HepG2 (cell line): Measurements from ENCODE around the gene DHX16. TPM values are rescaled to one million over a fixed set of nuclear protein-coding genes. Genes with fewer than 3 reads are reported as not detected.

Experiments used
- CBFB ChIP-seq: sonication (generic); formaldehyde crosslinking; IDR thresholded peaks from 2 replicates; pipeline ENCODE4 v1.4.0; 2020; ENCODE audit warnings: missing genetic modification reagents
- DR1 ChIP-seq: sonication (generic); formaldehyde crosslinking; IDR thresholded peaks from 2 replicates; pipeline ENCODE4 v1.8.0; 2021; ENCODE audit warnings: mild to moderate bottlenecking, missing genetic modification reagents, inconsistent platforms
- FOXK2 ChIP-seq: fragments of 450-650 bp; IDR thresholded peaks from 2 replicates; pipeline ENCODE4 v1.6.1; 2016
- FOXM1 ChIP-seq: sonication (generic); formaldehyde crosslinking; IDR thresholded peaks from 2 replicates; pipeline ENCODE4 v1.5.0; 2020; ENCODE audit warnings: missing genetic modification reagents
- HNRNPL ChIP-seq: fragments of 200-400 bp; formaldehyde crosslinking; IDR thresholded peaks from 2 replicates; pipeline ENCODE4 v1.6.1; 2017; ENCODE audit warnings: mild to moderate bottlenecking, low read depth, low read length
- JUN ChIP-seq: sonication (generic); formaldehyde crosslinking; IDR thresholded peaks from 2 replicates; pipeline ENCODE4 v1.4.0; 2020; ENCODE audit warnings: mild to moderate bottlenecking, missing genetic modification reagents
- KDM6A ChIP-seq: IDR thresholded peaks from 2 replicates; pipeline ENCODE4 v1.6.1; 2016; ENCODE audit warnings: low read depth
- MED13 ChIP-seq: sonication (generic); formaldehyde crosslinking; IDR thresholded peaks from 2 replicates; pipeline ENCODE4 v1.5.0; 2020; ENCODE audit warnings: missing genetic modification reagents
- MZF1 ChIP-seq: sonication (generic); formaldehyde crosslinking; IDR thresholded peaks from 2 replicates; pipeline ENCODE4 v1.8.1; 2023; ENCODE audit warnings: mild to moderate bottlenecking, missing genetic modification reagents, borderline replicate concordance
- RAD51 ChIP-seq: fragments of 450-650 bp; IDR thresholded peaks from 2 replicates; pipeline ENCODE4 v1.6.1; 2016; ENCODE audit warnings: borderline replicate concordance
- SALL1 ChIP-seq: sonication (generic); formaldehyde crosslinking; IDR thresholded peaks from 2 replicates; pipeline ENCODE4 v1.8.0; 2022; ENCODE audit warnings: mild to moderate bottlenecking, missing genetic modification reagents
- SATB2 ChIP-seq: sonication (generic); formaldehyde crosslinking; IDR thresholded peaks from 2 replicates; pipeline ENCODE4 v1.5.0; 2020; ENCODE audit warnings: missing genetic modification reagents
- SKI ChIP-seq: fragments of 450-650 bp; IDR thresholded peaks from one replicate; pipeline ENCODE4 v1.6.1; 2018; ENCODE audit warnings: mild to moderate bottlenecking; ENCODE audit not compliant: partially characterized antibody
- SRSF4 ChIP-seq: fragments of 200-400 bp; formaldehyde crosslinking; IDR thresholded peaks from one replicate; pipeline ENCODE4 v1.6.1; 2018; ENCODE audit warnings: mild to moderate bottlenecking, low read depth, low read length, moderate library complexity; ENCODE audit not compliant: poor library complexity, severe bottlenecking
- TCF7 ChIP-seq: sonication (generic); IDR thresholded peaks from 2 replicates; pipeline ENCODE4 v1.6.1; 2016; ENCODE audit warnings: antibody characterized with exemption, low read depth
- TRIM22 ChIP-seq: fragments of 450-650 bp; IDR thresholded peaks from 2 replicates; pipeline ENCODE4 v1.6.1; 2017
- ZFY ChIP-seq: sonication (generic); formaldehyde crosslinking; IDR thresholded peaks from 2 replicates; pipeline ENCODE4 v1.4.0; 2020; ENCODE audit warnings: missing genetic modification reagents
- ZNF12 ChIP-seq: sonication (generic); formaldehyde crosslinking; IDR thresholded peaks from 2 replicates; pipeline ENCODE4 v1.5.0; 2020; ENCODE audit warnings: missing genetic modification reagents
- ZNF143 ChIP-seq: sonication (generic); formaldehyde crosslinking; IDR thresholded peaks from 2 replicates; pipeline ENCODE4 v1.4.0; 2020; ENCODE audit warnings: missing genetic modification reagents
- ZNF205 ChIP-seq: IDR thresholded peaks from 2 replicates; pipeline ENCODE4 v1.6.1; 2018; ENCODE audit warnings: missing biosample characterization, missing genetic modification reagents
- ZNF614 ChIP-seq: IDR thresholded peaks from 2 replicates; pipeline ENCODE4 v1.6.1; 2018; ENCODE audit warnings: missing biosample characterization, missing genetic modification reagents, inconsistent platforms, borderline replicate concordance
- ZNF75D ChIP-seq: sonication (generic); formaldehyde crosslinking; IDR thresholded peaks from 2 replicates; pipeline ENCODE4 v1.8.1; 2023; ENCODE audit warnings: missing genetic modification reagents, mild to moderate bottlenecking, borderline replicate concordance
- ZNF850 ChIP-seq: sonication (generic); formaldehyde crosslinking; conservative IDR thresholded peaks from 2 replicates; pipeline ENCODE4 v1.9.0; 2021; ENCODE audit warnings: mild to moderate bottlenecking, missing genetic modification reagents
- ZNF879 ChIP-seq: sonication (generic); formaldehyde crosslinking; IDR thresholded peaks from 2 replicates; pipeline ENCODE4 v1.8.1; 2023; ENCODE audit warnings: missing genetic modification reagents
- polyA plus RNA-seq, 8 experiments: library from polyadenylated mRNA; depleted of rRNA in 3 of 8; stranded (reverse) in 7 of 8; unstranded in 1 of 8; fragments of >200 nt; fragmentation: Illumina TruSeq in 4 of 8; extraction: Trizol in 4 of 8; gene quantifications; 2 replicates each; pipeline versions ENCODE4 v1.2.1 to v1.2.3, GENCODE V29; 2011 to 2016; ENCODE audit warnings: low read depth in 4 of 8, missing spikeins in 1 of 8, mixed read lengths in 1 of 8; ENCODE audit not compliant: insufficient read depth in 1 of 8
- total RNA-seq, 5 experiments: library from RNA; depleted of rRNA; stranded (reverse); fragments of >200 nt; fragmentation: Illumina TruSeq; extraction: Trizol; gene quantifications; 2 replicates each; pipeline ENCODE4 v1.2.3, GENCODE V29; 2016; ENCODE audit warnings: low read depth in 1 of 5
- TF ChIP-seq, protein P1 (sequence below): sonication (generic); formaldehyde crosslinking; IDR thresholded peaks from 2 replicates; pipeline ENCODE4 v1.5.0; 2020; ENCODE audit warnings: missing genetic modification reagents
- TF ChIP-seq, protein P2 (sequence below): sonication (generic); formaldehyde crosslinking; IDR thresholded peaks from 2 replicates; pipeline ENCODE4 v1.5.1; 2020; ENCODE audit warnings: missing genetic modification reagents, mild to moderate bottlenecking, borderline replicate concordance
- TF ChIP-seq, protein P3 (sequence below): sonication (generic); formaldehyde crosslinking; IDR thresholded peaks from 2 replicates; pipeline ENCODE4 v1.5.0; 2020; ENCODE audit warnings: missing genetic modification reagents, mild to moderate bottlenecking, borderline replicate concordance

The DHX16 gene
- total and polyA plus RNA-seq, 2 of the 13 experiments (the other 11 are each of a cell fraction or from before 2014, with no cell fraction given): 57.0 to 58.5 TPM

DNA sequence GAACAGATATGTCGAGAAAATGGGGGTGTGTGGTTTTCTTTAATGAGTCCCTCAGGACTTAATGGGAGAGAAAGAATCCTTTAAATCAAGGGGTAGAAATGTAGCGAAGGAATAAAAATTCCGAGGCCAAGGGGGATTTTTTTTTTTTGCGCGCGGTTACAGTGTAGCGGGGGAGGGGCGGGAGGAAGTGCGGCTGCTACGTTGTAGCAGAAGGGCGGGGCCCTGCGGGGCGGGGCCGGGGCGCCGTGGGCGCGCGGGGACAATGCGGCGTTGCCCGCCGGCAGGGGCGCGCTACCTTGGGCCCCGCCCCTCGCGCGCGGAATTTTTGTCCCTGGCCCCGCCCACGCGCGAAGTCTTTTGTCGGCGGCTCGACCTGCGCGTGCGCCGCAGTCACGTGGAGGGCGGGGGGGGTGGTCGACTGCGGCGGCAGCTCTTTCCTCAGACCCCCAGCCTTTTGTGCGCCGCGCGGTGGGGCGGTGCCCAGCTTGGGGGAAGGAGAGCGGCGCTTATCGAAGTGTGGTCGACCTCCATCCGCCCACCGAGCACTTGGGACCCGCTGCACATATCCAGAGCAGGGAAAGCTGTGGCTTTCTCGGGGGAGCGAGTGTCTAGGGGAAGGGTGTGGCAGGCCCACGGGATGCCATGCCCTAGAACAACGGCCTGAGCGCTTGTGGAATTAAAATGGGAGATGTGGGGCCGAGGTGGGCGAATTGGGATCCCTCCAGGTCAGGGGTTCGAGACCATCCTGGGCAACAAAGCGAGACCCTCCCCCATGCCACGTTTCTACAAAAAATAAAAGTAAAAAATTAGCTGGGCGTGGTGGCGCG is 48.6 kb upstream of the DHX16 start (continued):
- TF ChIP-seq TRIM22 (no peak), JUN (no peak), ZNF75D (CRISPR knock-in tag) (no peak), HNRNPL (peak; percentile 67; the same call in 1 of the 2 replicates), ZNF879 (CRISPR knock-in tag) (no peak), SRSF4 (peak; percentile 91), ZNF850 (CRISPR knock-in tag) (no peak), ZNF12 (CRISPR knock-in tag) (no peak), FOXK2 (no peak), FOXM1 (CRISPR knock-in tag) (no peak), RAD51 (peak; percentile 63), SKI (peak; percentile 39), KDM6A (CRISPR knock-in tag) (0 out of 2 replicates have a peak, but pooled peaks have one; percentile 28), SATB2 (CRISPR knock-in tag) (no peak), ZNF143 (CRISPR knock-in tag) (0 out of 2 replicates have a peak, but pooled peaks have one; percentile 40), MZF1 (CRISPR knock-in tag) (no peak), TCF7 (no peak; the same call in 1 of the 2 replicates), MED13 (CRISPR knock-in tag) (peak; percentile 60; the same call in 1 of the 2 replicates), SALL1 (CRISPR knock-in tag) (peak; percentile 86), CBFB (CRISPR knock-in tag) (no peak), ZNF614 (CRISPR knock-in tag) (no peak), ZNF205 (0 out of 2 replicates have a peak, but pooled peaks have one; percentile 30), ZFY (CRISPR knock-in tag) (peak; percentile 46), DR1 (CRISPR knock-in tag) (peak; percentile 44; the same call in 1 of the 2 replicates)
- TF ChIP-seq, protein P1, sequence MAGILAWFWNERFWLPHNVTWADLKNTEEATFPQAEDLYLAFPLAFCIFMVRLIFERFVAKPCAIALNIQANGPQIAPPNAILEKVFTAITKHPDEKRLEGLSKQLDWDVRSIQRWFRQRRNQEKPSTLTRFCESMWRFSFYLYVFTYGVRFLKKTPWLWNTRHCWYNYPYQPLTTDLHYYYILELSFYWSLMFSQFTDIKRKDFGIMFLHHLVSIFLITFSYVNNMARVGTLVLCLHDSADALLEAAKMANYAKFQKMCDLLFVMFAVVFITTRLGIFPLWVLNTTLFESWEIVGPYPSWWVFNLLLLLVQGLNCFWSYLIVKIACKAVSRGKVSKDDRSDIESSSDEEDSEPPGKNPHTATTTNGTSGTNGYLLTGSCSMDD (CRISPR knock-in tag): no peak
- TF ChIP-seq, protein P2, sequence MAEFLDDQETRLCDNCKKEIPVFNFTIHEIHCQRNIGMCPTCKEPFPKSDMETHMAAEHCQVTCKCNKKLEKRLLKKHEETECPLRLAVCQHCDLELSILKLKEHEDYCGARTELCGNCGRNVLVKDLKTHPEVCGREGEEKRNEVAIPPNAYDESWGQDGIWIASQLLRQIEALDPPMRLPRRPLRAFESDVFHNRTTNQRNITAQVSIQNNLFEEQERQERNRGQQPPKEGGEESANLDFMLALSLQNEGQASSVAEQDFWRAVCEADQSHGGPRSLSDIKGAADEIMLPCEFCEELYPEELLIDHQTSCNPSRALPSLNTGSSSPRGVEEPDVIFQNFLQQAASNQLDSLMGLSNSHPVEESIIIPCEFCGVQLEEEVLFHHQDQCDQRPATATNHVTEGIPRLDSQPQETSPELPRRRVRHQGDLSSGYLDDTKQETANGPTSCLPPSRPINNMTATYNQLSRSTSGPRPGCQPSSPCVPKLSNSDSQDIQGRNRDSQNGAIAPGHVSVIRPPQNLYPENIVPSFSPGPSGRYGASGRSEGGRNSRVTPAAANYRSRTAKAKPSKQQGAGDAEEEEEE (CRISPR knock-in tag): peak; percentile 80; the same call in 1 of the 2 replicates
- TF ChIP-seq, protein P3, sequence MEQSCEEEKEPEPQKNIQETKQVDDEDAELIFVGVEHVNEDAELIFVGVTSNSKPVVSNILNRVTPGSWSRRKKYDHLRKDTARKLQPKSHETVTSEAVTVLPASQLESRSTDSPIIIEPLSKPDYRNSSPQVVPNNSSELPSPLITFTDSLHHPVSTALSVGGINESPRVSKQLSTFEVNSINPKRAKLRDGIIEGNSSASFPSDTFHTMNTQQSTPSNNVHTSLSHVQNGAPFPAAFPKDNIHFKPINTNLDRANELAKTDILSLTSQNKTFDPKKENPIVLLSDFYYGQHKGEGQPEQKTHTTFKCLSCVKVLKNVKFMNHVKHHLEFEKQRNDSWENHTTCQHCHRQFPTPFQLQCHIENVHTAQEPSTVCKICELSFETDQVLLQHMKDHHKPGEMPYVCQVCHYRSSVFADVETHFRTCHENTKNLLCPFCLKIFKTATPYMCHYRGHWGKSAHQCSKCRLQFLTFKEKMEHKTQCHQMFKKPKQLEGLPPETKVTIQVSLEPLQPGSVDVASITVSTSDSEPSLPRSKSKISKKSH (CRISPR knock-in tag): peak; percentile 79; the same call in 1 of the 2 replicates
